NCI-H345 treated with DMSO at 0.1 percent for 48 hours (cell line): Measurements from ENCODE around the gene SKIL.

Source experiments
- DNase-seq: peaks from one replicate; lab custom pipeline; 2025; ENCODE audit not compliant: unreplicated experiment; lab: John Stamatoyannopoulos, UW

Gene SKIL

GRCh38 chr3:170432416-170432815 lies 74.9 kb downstream of the SKIL start:
- no peak for DNase-seq

- no peak for DNase-seq
These were observed 79.2 kb downstream of the SKIL start for GRCh38 chr3:170436697-170437096.

- no peak for DNase-seq
These were observed 79.7 kb downstream of the SKIL start for GRCh38 chr3:170437176-170437575.

- DNase-seq = no peak
These were observed 80.3 kb downstream of the SKIL start for GRCh38 chr3:170437696-170438407.

- DNase-seq = no peak
These were observed 81.3 kb downstream of the SKIL start for GRCh38 chr3:170438836-170439235.

GRCh38 chr3:170440344-170440743 lies 82.8 kb downstream of the SKIL start:
- no peak for DNase-seq

GRCh38 chr3:170441412-170441811 lies 83.9 kb downstream of the SKIL start:
- DNase-seq = no peak

GRCh38 chr3:170442947-170443346 lies 85.4 kb downstream of the SKIL start:
- no peak for DNase-seq

GRCh38 chr3:170443457-170443856 lies 85.9 kb downstream of the SKIL start:
- DNase-seq = no peak
